Gastroesophageal sphincter (tissue), 4 donors: ENCODE measurements around the gene STXBP6. TPM values are rescaled to one million over a fixed set of nuclear protein-coding genes. Genes with fewer than 3 reads are reported as not detected.

Source experiments
- ATAC-seq: fragments of 150-250 bp; one replicate; pipeline ENCODE4 v1.9.1; 2016; ENCODE audit warnings: mild to moderate bottlenecking, moderate library complexity
- H3K27ac ChIP-seq, 4 donors: fragments of 200-600 bp; sonication (generic) in 3 of 4; 1 replicate in 3 of 4; 2 replicates in 1 of 4; pipeline ENCODE4 v1.5.1; 2016 to 2019
- H3K27me3 ChIP-seq: fragments of 200-600 bp; sonication (generic); one replicate; pipeline ENCODE4 v1.5.1; 2019
- H3K36me3 ChIP-seq, 2 donors: fragments of 200-600 bp; sonication (generic); one replicate each; pipeline ENCODE4 v1.5.1; 2019; ENCODE audit warnings: control low read depth in 1 of 2
- H3K4me1 ChIP-seq, 3 donors: fragments of 200-600 bp; sonication (generic); 1 replicate in 2 of 3; 2 replicates in 1 of 3; pipeline ENCODE4 v1.5.1; 2016 to 2019; ENCODE audit warnings: control low read depth in 2 of 3
- H3K4me3 ChIP-seq, 2 donors: fragments of 200-600 bp; sonication (generic); one replicate each; pipeline ENCODE4 v1.5.1; 2019; ENCODE audit warnings: mild to moderate bottlenecking in 1 of 2, moderate library complexity in 1 of 2
- H3K9me3 ChIP-seq, 3 donors: fragments of 200-600 bp; sonication (generic); one replicate each; pipeline ENCODE4 v1.5.1; 2017 to 2019; ENCODE audit warnings: control low read depth in 2 of 3
- EP300 ChIP-seq: sonication (generic); formaldehyde crosslinking; IDR thresholded peaks from one replicate; pipeline ENCODE4 v1.6.1; 2017; ENCODE audit warnings: antibody characterized with exemption, mild to moderate bottlenecking
- POLR2A ChIP-seq, 2 donors: fragments of 450-650 bp; IDR thresholded peaks; one replicate each; pipeline ENCODE4 v1.6.1; 2017; ENCODE audit warnings: antibody characterized with exemption in 2 of 2, mild to moderate bottlenecking in 2 of 2, moderate library complexity in 1 of 2
- POLR2AphosphoS5 ChIP-seq: sonication (generic); formaldehyde crosslinking; IDR thresholded peaks from one replicate; pipeline ENCODE4 v1.6.1; 2017; ENCODE audit warnings: antibody characterized with exemption
- whole genome bisulfite sequencing, 2 donors: methylation state at CpG; one replicate each; pipeline ENCODE4 v1.1.5; 2018; ENCODE audit warnings: low coverage in 1 of 2; 5-methylcytosine and 5-hydroxymethylcytosine counted together
- total RNA-seq, 4 donors: library from RNA; depleted of rRNA; stranded (reverse); fragments of >200 nt; gene quantifications; one replicate each; pipeline ENCODE4 v1.1.0, GENCODE V29; 2016
- TF ChIP-seq, protein P1 (sequence below), 4 experiments: fragments of 200-600 bp in 2 of 4; fragments of 450-650 bp in 2 of 4; sonication (generic) in 1 of 4; IDR thresholded peaks; one replicate each; pipeline ENCODE4 v1.5.1; 2017 to 2019; ENCODE audit warnings: antibody characterized with exemption in 4 of 4, mild to moderate bottlenecking in 2 of 4, moderate library complexity in 2 of 4

STXBP6 gene
- total RNA-seq, 4 donors from 2014 or later, result 29.3 to 55.7 (median 44.0) TPM

GRCh38 chr14:25014440-25014839 lies 35.5 kb downstream of the STXBP6 start:
- H3K36me3 ChIP-seq, result no peaks in the 10 kb centered on the region
- H3K27me3 ChIP-seq, result no peaks in the 10 kb centered on the region
- peaks cover 3 to 32% (median 4%) of the 10 kb centered on the region in 3 donors for H3K4me1 ChIP-seq
- WGBS, 2 donors, result 35 to 44% methylated on average over 2 to 4 of the region's 4 CpGs
- no peak overlapping the region for H3K27ac ChIP-seq
- TF ChIP-seq, protein P1, sequence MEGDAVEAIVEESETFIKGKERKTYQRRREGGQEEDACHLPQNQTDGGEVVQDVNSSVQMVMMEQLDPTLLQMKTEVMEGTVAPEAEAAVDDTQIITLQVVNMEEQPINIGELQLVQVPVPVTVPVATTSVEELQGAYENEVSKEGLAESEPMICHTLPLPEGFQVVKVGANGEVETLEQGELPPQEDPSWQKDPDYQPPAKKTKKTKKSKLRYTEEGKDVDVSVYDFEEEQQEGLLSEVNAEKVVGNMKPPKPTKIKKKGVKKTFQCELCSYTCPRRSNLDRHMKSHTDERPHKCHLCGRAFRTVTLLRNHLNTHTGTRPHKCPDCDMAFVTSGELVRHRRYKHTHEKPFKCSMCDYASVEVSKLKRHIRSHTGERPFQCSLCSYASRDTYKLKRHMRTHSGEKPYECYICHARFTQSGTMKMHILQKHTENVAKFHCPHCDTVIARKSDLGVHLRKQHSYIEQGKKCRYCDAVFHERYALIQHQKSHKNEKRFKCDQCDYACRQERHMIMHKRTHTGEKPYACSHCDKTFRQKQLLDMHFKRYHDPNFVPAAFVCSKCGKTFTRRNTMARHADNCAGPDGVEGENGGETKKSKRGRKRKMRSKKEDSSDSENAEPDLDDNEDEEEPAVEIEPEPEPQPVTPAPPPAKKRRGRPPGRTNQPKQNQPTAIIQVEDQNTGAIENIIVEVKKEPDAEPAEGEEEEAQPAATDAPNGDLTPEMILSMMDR (IDR thresholded peaks at IDR 0.05), result no peak
- H3K9me3 ChIP-seq, result no peaks in the 10 kb centered on the region
- no peak overlapping the region for H3K4me3 ChIP-seq
- no peak for ATAC-seq

DNA sequence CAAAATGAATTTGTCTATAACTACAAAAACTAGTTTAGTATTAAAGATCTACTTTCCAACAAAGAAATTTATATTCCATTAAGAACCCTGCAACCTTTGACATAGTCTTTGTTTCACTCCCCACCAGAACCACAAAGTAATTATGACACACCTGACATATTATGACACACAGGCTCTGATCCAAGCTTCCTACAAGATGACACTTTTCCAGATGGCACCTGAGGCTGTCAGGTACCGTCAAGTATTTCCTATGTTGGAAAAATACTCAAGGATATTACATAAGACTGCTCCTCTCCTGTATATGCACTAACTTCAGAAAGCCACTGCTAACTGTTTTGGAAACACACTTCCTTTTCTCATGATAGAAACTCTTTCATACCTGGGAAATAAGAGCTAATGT lies 38.9 kb downstream of the STXBP6 start:
- Histone ChIP-seq H3K36me3 (no peaks in the 10 kb centered on the region), H3K27me3 (no peaks in the 10 kb centered on the region), H3K9me3 (no peaks in the 10 kb centered on the region), H3K4me3 (no peak overlapping the region), H3K4me1 (peaks cover 7 to 57% (median 15%) of the 10 kb centered on the region in 3 donors), H3K27ac (no peak overlapping the region)
- 67 to 70% methylated on average over 1 of the region's 1 CpG for WGBS, 2 donors
- no peak for ATAC-seq
- TF ChIP-seq, protein P1 (IDR thresholded peaks at IDR 0.05), result no peak
- TF ChIP-seq EP300 (no peak), POLR2AphosphoS5 (no peak), POLR2A (IDR thresholded peaks at IDR 0.05) (no peak)

- no peaks in the 10 kb centered on the region for H3K36me3 ChIP-seq
- H3K27ac ChIP-seq, result no peak overlapping the region
- no peak for TF ChIP-seq POLR2AphosphoS5
- no peak for TF ChIP-seq EP300
- TF ChIP-seq, protein P1 (IDR thresholded peaks at IDR 0.05), result no peak
- TF ChIP-seq POLR2A (IDR thresholded peaks at IDR 0.05), result no peak
- no peaks in the 10 kb centered on the region for H3K9me3 ChIP-seq
- no peak for ATAC-seq
- H3K4me3 ChIP-seq, result no peak overlapping the region
- no peaks in the 10 kb centered on the region for H3K27me3 ChIP-seq
- 93 to 94% methylated on average over 3 of the region's 3 CpGs for WGBS, 2 donors
- peaks cover 7 to 57% (median 15%) of the 10 kb centered on the region in 3 donors for H3K4me1 ChIP-seq
Measured at GRCh38 chr14:25010471-25010870, 39.5 kb downstream of the STXBP6 start.

- no peak overlapping the region for H3K27ac ChIP-seq
Measured at GRCh38 chr14:25009891-25010290, 40.1 kb downstream of the STXBP6 start.

DNA sequence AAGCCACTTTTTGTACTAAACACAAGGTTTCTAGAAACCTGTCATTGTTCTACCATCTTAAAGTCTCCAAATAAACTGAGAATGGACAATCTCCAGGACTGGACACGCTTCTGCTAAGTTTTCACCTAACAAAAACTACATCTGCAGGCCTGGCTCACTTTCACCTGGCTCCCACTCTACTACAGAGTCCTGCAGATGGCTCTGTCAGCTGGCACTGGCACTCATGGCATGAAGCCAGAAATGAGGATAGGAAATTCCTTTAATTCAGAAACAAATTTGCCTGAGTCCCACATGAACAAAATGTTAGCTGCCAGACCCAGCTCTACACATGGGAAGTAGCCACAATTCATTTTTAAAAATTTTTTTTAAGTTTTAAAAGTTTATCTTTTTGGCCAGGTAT lies 42.1 kb downstream of the STXBP6 start:
- Histone ChIP-seq H3K4me3 (no peak overlapping the region), H3K4me1 (peaks cover 7 to 53% (median 20%) of the 10 kb centered on the region in 3 donors), H3K9me3 (no peaks in the 10 kb centered on the region), H3K27me3 (no peaks in the 10 kb centered on the region), H3K27ac (peak overlapping the region in 1 of 4 donors; percentile 38), H3K36me3 (no peaks in the 10 kb centered on the region)
- 50 to 67% methylated on average over 1 of the region's 1 CpG for WGBS, 2 donors
- ATAC-seq, result no peak
- TF ChIP-seq POLR2A (IDR thresholded peaks at IDR 0.05), result no peak
- TF ChIP-seq, protein P1 (IDR thresholded peaks at IDR 0.05), result no peak
- TF ChIP-seq EP300, result no peak
- no peak for TF ChIP-seq POLR2AphosphoS5

More at GRCh38 chr14:25009891-25010290, 40.1 kb downstream of the STXBP6 start:
- H3K27me3 ChIP-seq, result no peaks in the 10 kb centered on the region
- TF ChIP-seq EP300 (no peak), POLR2A (IDR thresholded peaks at IDR 0.05) (no peak), POLR2AphosphoS5 (no peak)
- TF ChIP-seq, protein P1 (IDR thresholded peaks at IDR 0.05), result no peak
- H3K4me1 ChIP-seq, result peaks cover 7 to 53% (median 15%) of the 10 kb centered on the region in 3 donors
- H3K9me3 ChIP-seq, result no peaks in the 10 kb centered on the region
- 46 to 58% methylated on average over 3 of the region's 3 CpGs for WGBS, 2 donors
- H3K4me3 ChIP-seq, result no peak overlapping the region
- no peaks in the 10 kb centered on the region for H3K36me3 ChIP-seq
- no peak for ATAC-seq
